HepG2 (cell line): ENCODE data around the gene SRCIN1. TPM values are rescaled to one million over a fixed set of nuclear protein-coding genes. Genes with fewer than 3 reads are reported as not detected.

Experiments
- BRD4 ChIP-seq: sonication (generic); formaldehyde crosslinking; IDR thresholded peaks from 2 replicates; pipeline ENCODE4 v1.4.0; 2020; ENCODE audit warnings: missing genetic modification reagents
- BRF2 ChIP-seq: sonication (generic); formaldehyde crosslinking; IDR thresholded peaks from 2 replicates; pipeline ENCODE4 v1.8.1; 2022; ENCODE audit warnings: mild to moderate bottlenecking, missing genetic modification reagents
- CAMTA2 ChIP-seq: sonication (generic); formaldehyde crosslinking; IDR thresholded peaks from 2 replicates; pipeline ENCODE4 v1.4.0; 2020; ENCODE audit warnings: mild to moderate bottlenecking, missing genetic modification reagents, borderline replicate concordance
- IRF2 ChIP-seq: IDR thresholded peaks from 2 replicates; pipeline ENCODE4 v1.6.1; 2018; ENCODE audit warnings: missing genetic modification reagents, missing compliant biosample characterization
- KLF12 ChIP-seq: sonication (generic); formaldehyde crosslinking; IDR thresholded peaks from 2 replicates; pipeline ENCODE4 v1.4.0; 2020; ENCODE audit warnings: missing genetic modification reagents, borderline replicate concordance
- MXD4 ChIP-seq: IDR thresholded peaks from 2 replicates; pipeline ENCODE4 v1.6.1; 2016; ENCODE audit warnings: mild to moderate bottlenecking, missing biosample characterization, missing genetic modification reagents
- PAX8 ChIP-seq: sonication (generic); formaldehyde crosslinking; IDR thresholded peaks from 2 replicates; pipeline ENCODE4 v1.8.0; 2022; ENCODE audit warnings: mild to moderate bottlenecking, missing genetic modification reagents, borderline replicate concordance
- PITX1 ChIP-seq: sonication (generic); formaldehyde crosslinking; IDR thresholded peaks from 2 replicates; pipeline ENCODE4 v1.5.1; 2020; ENCODE audit warnings: mild to moderate bottlenecking, missing genetic modification reagents
- POLR2A ChIP-seq, 2 experiments: IDR thresholded peaks; 2 replicates each; pipeline ENCODE4 v1.6.1; 2011; ENCODE audit warnings: low read depth in 2 of 2, low read length in 2 of 2, mild to moderate bottlenecking in 1 of 2, moderate library complexity in 1 of 2; ENCODE audit not compliant: insufficient read depth in 1 of 2
- REL ChIP-seq: sonication (generic); formaldehyde crosslinking; conservative IDR thresholded peaks from 2 replicates; pipeline ENCODE4 v1.8.0; 2022; ENCODE audit warnings: mild to moderate bottlenecking, missing genetic modification reagents, moderate library complexity
- THYN1 ChIP-seq: sonication (generic); formaldehyde crosslinking; IDR thresholded peaks from 2 replicates; pipeline ENCODE4 v1.8.1; 2023; ENCODE audit warnings: low read depth, mild to moderate bottlenecking, moderate library complexity, missing genetic modification reagents, borderline replicate concordance
- TRAFD1 ChIP-seq: sonication (generic); formaldehyde crosslinking; IDR thresholded peaks from 2 replicates; pipeline ENCODE4 v1.5.1; 2020; ENCODE audit warnings: missing genetic modification reagents, mild to moderate bottlenecking, borderline replicate concordance
- ZFP1 ChIP-seq: IDR thresholded peaks from 2 replicates; pipeline ENCODE4 v1.6.1; 2016
- ZHX2 ChIP-seq, 2 experiments: sonication (generic) in 1 of 2; formaldehyde crosslinking in 1 of 2; IDR thresholded peaks; 2 replicates each; pipeline versions ENCODE4 v1.6.1 to v1.9.0; 2014 to 2022; ENCODE audit warnings: antibody characterized with exemption in 1 of 2, borderline replicate concordance in 1 of 2, inconsistent platforms in 1 of 2, low read depth in 1 of 2, missing genetic modification reagents in 1 of 2
- ZNF138 ChIP-seq: sonication (generic); formaldehyde crosslinking; IDR thresholded peaks from 2 replicates; pipeline ENCODE4 v1.5.0; 2020; ENCODE audit warnings: mild to moderate bottlenecking, low read depth, missing genetic modification reagents
- ZNF224 ChIP-seq: sonication (generic); formaldehyde crosslinking; IDR thresholded peaks from 2 replicates; pipeline ENCODE4 v1.5.0; 2020; ENCODE audit warnings: mild to moderate bottlenecking, missing genetic modification reagents
- ZNF331 ChIP-seq: sonication (generic); formaldehyde crosslinking; IDR thresholded peaks from 2 replicates; pipeline ENCODE4 v1.4.0; 2020; ENCODE audit warnings: missing genetic modification reagents
- ZNF639 ChIP-seq: conservative IDR thresholded peaks from 2 replicates; pipeline ENCODE4 v1.6.1; 2018; ENCODE audit warnings: missing genetic modification reagents
- ZNF75D ChIP-seq: sonication (generic); formaldehyde crosslinking; IDR thresholded peaks from 2 replicates; pipeline ENCODE4 v1.8.1; 2023; ENCODE audit warnings: missing genetic modification reagents, mild to moderate bottlenecking, borderline replicate concordance
- polyA plus RNA-seq, 8 experiments: library from polyadenylated mRNA; depleted of rRNA in 3 of 8; stranded (reverse) in 7 of 8; unstranded in 1 of 8; fragments of >200 nt; fragmentation: Illumina TruSeq in 4 of 8; extraction: Trizol in 4 of 8; gene quantifications; 2 replicates each; pipeline versions ENCODE4 v1.2.1 to v1.2.3, GENCODE V29; 2011 to 2016; ENCODE audit warnings: low read depth in 4 of 8, missing spikeins in 1 of 8, mixed read lengths in 1 of 8; ENCODE audit not compliant: insufficient read depth in 1 of 8
- total RNA-seq, 5 experiments: library from RNA; depleted of rRNA; stranded (reverse); fragments of >200 nt; fragmentation: Illumina TruSeq; extraction: Trizol; gene quantifications; 2 replicates each; pipeline ENCODE4 v1.2.3, GENCODE V29; 2016; ENCODE audit warnings: low read depth in 1 of 5

The SRCIN1 gene
- total and polyA plus RNA-seq, 2 of the 13 experiments (the other 11 are each of a cell fraction or from before 2014, with no cell fraction given) = 1.2 to 9.6 TPM

GRCh38 chr17:38559051-38559879, 46.5 kb downstream of the SRCIN1 start (continued):
- TF ChIP-seq ZHX2 (IDR thresholded peaks at IDR 0.05; ENCODE audit: low read depth) (no peak), ZHX2 (CRISPR knock-in tag; IDR thresholded peaks at IDR 0.05; ENCODE audit: borderline replicate concordance) (no peak), REL (CRISPR knock-in tag) (peak; percentile 59; the same call in 1 of the 2 replicates), BRF2 (no peak), ZNF639 (no peak), POLR2A (IDR thresholded peaks at IDR 0.05; ENCODE audit: insufficient read depth in 1 of 2, low read depth in 2 of 2, low read length in 2 of 2) (no peak; a peak in 1 of 4 replicates), ZNF331 (CRISPR knock-in tag) (peak; percentile 81), PAX8 (no peak), ZNF75D (CRISPR knock-in tag) (no peak), KLF12 (peak; percentile 95), MXD4 (no peak), ZNF224 (CRISPR knock-in tag) (no peak), ZNF138 (CRISPR knock-in tag) (no peak), CAMTA2 (CRISPR knock-in tag) (no peak), PITX1 (no peak), IRF2 (CRISPR knock-in tag) (no peak), BRD4 (CRISPR knock-in tag) (no peak), THYN1 (no peak), TRAFD1 (CRISPR knock-in tag) (0 out of 2 replicates have a peak, but pooled peaks have one; percentile 44), ZFP1 (CRISPR knock-in tag) (0 out of 2 replicates have a peak, but pooled peaks have one; percentile 26)
